HEK293T (cell line): ENCODE data around the gene PGS1.
A peak's percentile ranks its signal among the peaks of the same experiment; 100 is the strongest.

Source experiments
- CTCF ChIA-PET: fragments of 350-600 bp; formaldehyde crosslinking; extraction: SDS; loops from one replicate; lab custom pipeline; 2021; ENCODE audit warnings: antibody characterized with exemption, inconsistent platforms; lab: Yijun Ruan, JAX
- POLR2A ChIA-PET: fragments of 350-600 bp; formaldehyde crosslinking; extraction: SDS; loops from one replicate; lab custom pipeline; 2020; ENCODE audit warnings: antibody characterized with exemption, inconsistent platforms; lab: Yijun Ruan, JAX
- DNase-seq: peaks from one replicate; pipeline ENCODE4 v3.0.0; 2012; ENCODE audit warnings: mixed read lengths; ENCODE audit errors: extremely low spot score
- ARNT ChIP-seq: fragments of 450-650 bp; IDR thresholded peaks from 2 replicates; pipeline ENCODE4 v1.6.1; 2017; ENCODE audit warnings: mild to moderate bottlenecking
- BHLHE40 ChIP-seq: fragments of 450-650 bp; IDR thresholded peaks from 2 replicates; pipeline ENCODE4 v1.6.1; 2016; ENCODE audit warnings: mild to moderate bottlenecking, moderate library complexity, borderline replicate concordance
- CTBP1 ChIP-seq: fragments of 450-650 bp; IDR thresholded peaks from 2 replicates; pipeline ENCODE4 v1.6.1; 2016; ENCODE audit warnings: borderline replicate concordance
- ELF4 ChIP-seq: fragments of 450-650 bp; IDR thresholded peaks from 2 replicates; pipeline ENCODE4 v1.6.1; 2017; ENCODE audit warnings: antibody characterized with exemption
- FOXA1 ChIP-seq: fragments of 450-650 bp; IDR thresholded peaks from 2 replicates; pipeline ENCODE4 v1.6.1; 2016; ENCODE audit warnings: mild to moderate bottlenecking
- FOXK2 ChIP-seq: fragments of 450-650 bp; IDR thresholded peaks from 2 replicates; pipeline ENCODE4 v1.6.1; 2016; ENCODE audit warnings: mild to moderate bottlenecking
- FOXM1 ChIP-seq: fragments of 450-650 bp; IDR thresholded peaks from 2 replicates; pipeline ENCODE4 v1.6.1; 2017; ENCODE audit warnings: mild to moderate bottlenecking, borderline replicate concordance
- HDGF ChIP-seq: fragments of 450-650 bp; IDR thresholded peaks from 2 replicates; pipeline ENCODE4 v1.6.1; 2017; ENCODE audit warnings: antibody characterized with exemption, borderline replicate concordance
- L3MBTL2 ChIP-seq: fragments of 450-650 bp; conservative IDR thresholded peaks from 2 replicates; pipeline ENCODE4 v1.6.1; 2016; ENCODE audit warnings: mild to moderate bottlenecking
- LEF1 ChIP-seq: fragments of 450-650 bp; IDR thresholded peaks from 2 replicates; pipeline ENCODE4 v1.6.1; 2017; ENCODE audit warnings: mild to moderate bottlenecking, borderline replicate concordance
- NFRKB ChIP-seq: fragments of 450-650 bp; IDR thresholded peaks from 2 replicates; pipeline ENCODE4 v1.6.1; 2016; ENCODE audit warnings: mild to moderate bottlenecking, moderate library complexity
- PKNOX1 ChIP-seq: fragments of 450-650 bp; IDR thresholded peaks from 2 replicates; pipeline ENCODE4 v1.6.1; 2016
- SP1 ChIP-seq: fragments of 450-650 bp; IDR thresholded peaks from 2 replicates; pipeline ENCODE4 v1.6.1; 2017
- SUZ12 ChIP-seq: fragments of 450-650 bp; IDR thresholded peaks from 2 replicates; pipeline ENCODE4 v1.6.1; 2016; ENCODE audit warnings: mild to moderate bottlenecking
- TARDBP ChIP-seq: fragments of 450-650 bp; IDR thresholded peaks from 2 replicates; pipeline ENCODE4 v1.6.1; 2016
- ZNF384 ChIP-seq: fragments of 450-650 bp; IDR thresholded peaks from 2 replicates; pipeline ENCODE4 v1.6.1; 2016

The PGS1 gene

GRCh38 chr17:78341559-78342448 lies 36.6 kb upstream of the PGS1 start:
- peak; percentile 63 for DNase-seq
- no peak for TF ChIP-seq TARDBP
- no peak for TF ChIP-seq NFRKB
- no peak for TF ChIP-seq FOXA1
- no peak for TF ChIP-seq BHLHE40
- no peak for TF ChIP-seq ARNT
- TF ChIP-seq ZNF384, result no peak
- no peak for TF ChIP-seq FOXK2
- no peak for TF ChIP-seq SP1
- TF ChIP-seq LEF1, result no peak
- TF ChIP-seq PKNOX1, result no peak
- no peak for TF ChIP-seq HDGF
- no peak for TF ChIP-seq SUZ12
- no peak for TF ChIP-seq FOXM1
- TF ChIP-seq CTBP1, result no peak
- no peak for TF ChIP-seq L3MBTL2
- no peak for TF ChIP-seq ELF4
- POLR2A ChIA-PET, result no interaction called here
- CTCF ChIA-PET, result no interaction called here

GRCh38 chr17:78342449-78343186 lies 35.8 kb upstream of the PGS1 start:
- no peak for DNase-seq
- CTCF ChIA-PET, result no interaction called here
- POLR2A ChIA-PET, result no interaction called here
- TF ChIP-seq BHLHE40 (no peak), FOXA1 (no peak)

GRCh38 chr17:78343187-78343542 lies 35.3 kb upstream of the PGS1 start:
- POLR2A ChIA-PET, result no interaction called here

DNA sequence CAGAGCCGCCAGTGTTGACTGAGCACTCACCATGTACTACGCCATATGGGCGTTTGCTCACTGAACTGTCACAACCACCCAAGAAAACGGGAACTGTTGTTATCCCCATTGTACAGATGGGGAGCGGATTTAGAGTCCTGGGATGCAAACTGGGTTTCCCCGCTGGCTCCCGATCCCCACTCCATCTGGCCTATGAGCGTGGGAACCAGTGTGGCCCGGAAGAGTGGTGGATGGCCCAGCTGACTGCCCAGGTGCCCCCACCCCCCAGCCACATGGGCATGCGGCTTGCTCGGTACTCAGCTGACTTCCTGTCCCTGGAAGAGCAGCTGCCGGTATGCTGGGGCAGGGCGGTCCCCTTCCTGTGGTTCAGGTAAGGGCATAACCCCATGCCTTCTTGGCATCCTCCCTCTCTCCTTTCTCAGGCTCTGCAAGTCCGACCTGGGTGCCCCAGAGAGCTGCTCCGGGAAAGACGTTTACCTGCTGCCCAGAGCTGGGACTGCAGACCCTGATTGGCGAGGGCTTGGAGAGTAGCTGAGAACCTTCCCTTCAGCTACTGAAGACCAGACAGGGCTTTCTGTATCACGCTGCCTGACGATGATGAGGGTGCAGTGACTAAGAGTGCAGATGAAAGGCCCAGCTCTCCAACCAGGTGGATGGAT lies 34.8 kb upstream of the PGS1 start:
- POLR2A ChIA-PET, result interaction anchor here (1.6 kb wide), 1 partner anchor 14 kb away, joined by 3 read pairs; no protein-coding TSS in a partner anchor
- CTCF ChIA-PET, result no interaction called here
- DNase-seq, result no peak
- TF ChIP-seq FOXM1, result no peak
- no peak for TF ChIP-seq NFRKB
- TF ChIP-seq PKNOX1, result no peak
- TF ChIP-seq ZNF384, result no peak
- no peak for TF ChIP-seq TARDBP
- no peak for TF ChIP-seq HDGF
- no peak for TF ChIP-seq CTBP1
- no peak for TF ChIP-seq FOXK2

More at GRCh38 chr17:78343187-78343542, 35.3 kb upstream of the PGS1 start:
- no peak for DNase-seq
- TF ChIP-seq PKNOX1 (no peak), FOXA1 (no peak), CTBP1 (no peak), L3MBTL2 (no peak), FOXK2 (no peak), BHLHE40 (no peak), ARNT (no peak), TARDBP (no peak), ZNF384 (no peak), HDGF (no peak), SUZ12 (no peak), ELF4 (no peak), LEF1 (no peak), NFRKB (no peak), SP1 (no peak)
- CTCF ChIA-PET, result no interaction called here

- DNase-seq, result no peak
- POLR2A ChIA-PET, result interaction anchor here (0.9 to 1.6 kb wide), 2 partner anchors 13 to 30 kb away, joined by 3 read pairs; no protein-coding TSS in a partner anchor
- CTCF ChIA-PET, result no interaction called here
- TF ChIP-seq CTBP1 (no peak), SP1 (no peak), FOXM1 (no peak), FOXK2 (no peak), LEF1 (no peak), ZNF384 (no peak), ELF4 (no peak), BHLHE40 (no peak), FOXA1 (no peak)
These were observed 33.8 kb upstream of the PGS1 start for GRCh38 chr17:78344666-78345065.
